Measurements from ENCODE around the gene FNDC7.
"Not testable (repeated sequence)": the region's sequence is repeated elsewhere in the genome, so short reads cannot be mapped to it uniquely, and the experiment has no call there.

FNDC7 gene

DNA sequence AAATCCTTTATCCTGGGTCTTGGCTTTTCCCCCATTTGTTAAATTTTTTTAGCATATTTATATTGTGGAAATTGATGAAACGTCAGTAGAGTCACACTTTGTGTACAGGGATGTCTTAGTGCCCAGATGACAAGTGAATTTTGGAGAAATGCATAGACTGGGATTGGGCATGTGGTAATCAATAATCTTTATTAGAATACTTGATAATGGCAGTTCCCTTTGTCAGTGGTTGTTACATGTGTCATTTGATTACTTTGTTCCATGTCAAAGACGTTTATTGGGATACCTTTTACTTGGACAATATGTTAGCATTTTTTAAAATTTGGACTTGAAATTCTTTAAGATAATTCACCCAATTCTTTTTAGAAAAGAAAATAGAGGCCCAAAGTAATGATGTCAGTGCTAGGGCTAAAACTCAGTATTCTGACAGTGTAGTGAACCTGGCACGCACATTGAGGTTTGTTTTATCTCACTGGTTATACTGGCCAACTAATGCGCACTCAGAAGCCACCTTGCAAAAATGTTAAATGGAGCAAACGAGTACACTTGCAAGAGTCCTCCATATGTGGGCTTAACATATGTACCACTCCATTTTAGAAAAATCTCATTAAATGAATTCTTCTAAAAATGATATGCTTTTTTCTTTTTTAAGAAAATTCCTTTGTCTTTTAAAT lies 11.4 kb upstream of the FNDC7 start:
- DNase-seq = no peak

DNA sequence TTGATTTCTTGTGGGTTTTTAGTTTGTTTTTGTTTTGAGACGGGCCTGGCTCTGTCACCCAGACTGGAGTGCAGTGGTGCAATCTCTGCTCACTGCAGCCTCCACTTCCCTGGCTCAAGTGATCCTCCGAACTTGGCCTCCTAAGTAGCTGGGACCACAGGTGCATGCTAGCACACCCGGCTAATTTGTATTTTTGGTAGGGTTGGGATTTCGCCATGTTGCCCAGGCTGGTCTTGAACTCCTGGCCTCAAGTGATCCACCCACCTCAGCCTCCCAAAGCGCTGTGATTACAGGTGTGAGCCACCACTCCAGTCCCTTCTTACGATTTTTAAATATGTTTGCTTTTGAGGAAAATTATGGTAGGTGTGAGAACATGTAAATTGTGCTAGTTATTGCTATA lies 10.6 kb upstream of the FNDC7 start:
- not testable (repeated sequence) for DNase-seq

DNA sequence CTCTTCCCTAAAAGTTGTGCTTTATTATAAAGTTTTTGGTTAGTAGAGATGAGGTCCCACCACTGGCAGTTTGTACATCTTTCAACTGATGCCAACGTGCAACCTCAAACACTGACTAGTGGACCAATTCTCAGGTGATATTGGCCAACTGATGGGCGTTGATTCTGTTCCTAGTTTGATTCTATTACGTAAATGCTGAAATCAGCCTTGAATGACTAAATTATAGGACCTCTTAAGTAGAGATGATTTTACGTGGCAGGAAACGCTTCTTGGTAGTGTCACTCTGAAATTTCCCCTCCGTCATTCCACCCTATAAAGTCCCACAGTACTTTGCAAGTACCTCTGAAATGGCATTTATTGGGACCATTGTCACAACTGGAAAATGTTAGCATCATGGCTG lies 8.8 kb upstream of the FNDC7 start:
- DNase-seq = no peak

DNA sequence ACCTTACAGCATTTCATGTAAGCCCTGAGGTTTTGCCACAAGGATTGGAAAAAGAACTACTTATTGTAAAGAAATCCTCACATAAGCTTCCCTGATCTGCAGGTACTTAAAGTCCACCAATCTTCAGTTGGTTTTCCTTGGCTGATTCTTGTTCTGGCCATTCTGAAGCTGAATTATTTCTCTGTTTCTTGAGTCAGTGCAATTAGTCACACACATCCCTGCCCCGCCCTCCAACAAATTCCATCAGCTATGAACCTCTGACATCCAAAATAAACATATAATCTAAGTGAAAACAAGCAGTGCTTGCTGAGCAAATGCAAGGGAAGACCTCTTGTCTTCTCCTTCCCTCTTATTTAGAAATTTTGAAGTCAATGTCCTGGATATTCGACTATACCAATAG lies 8.2 kb upstream of the FNDC7 start:
- DNase-seq = no peak

DNA sequence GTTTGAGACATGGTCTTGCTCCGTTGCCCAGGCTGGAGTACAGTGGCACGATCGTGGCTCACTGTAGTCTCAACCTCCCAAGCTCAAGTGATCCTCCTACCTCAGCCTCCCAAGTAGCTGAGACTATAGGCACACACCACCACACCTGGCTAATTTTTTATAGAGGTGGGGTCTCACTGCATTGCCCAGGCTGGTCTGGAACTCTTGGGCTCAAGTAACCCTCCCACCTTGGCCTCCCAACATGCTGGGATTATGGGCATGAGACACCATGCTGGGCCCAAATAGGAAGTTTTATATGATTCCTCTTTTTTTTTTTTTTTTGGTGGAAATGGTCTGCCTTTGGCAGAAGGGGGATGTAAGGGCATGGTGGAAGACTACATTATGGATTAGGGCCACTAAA lies 6.1 kb upstream of the FNDC7 start:
- DNase-seq = no peak

DNA sequence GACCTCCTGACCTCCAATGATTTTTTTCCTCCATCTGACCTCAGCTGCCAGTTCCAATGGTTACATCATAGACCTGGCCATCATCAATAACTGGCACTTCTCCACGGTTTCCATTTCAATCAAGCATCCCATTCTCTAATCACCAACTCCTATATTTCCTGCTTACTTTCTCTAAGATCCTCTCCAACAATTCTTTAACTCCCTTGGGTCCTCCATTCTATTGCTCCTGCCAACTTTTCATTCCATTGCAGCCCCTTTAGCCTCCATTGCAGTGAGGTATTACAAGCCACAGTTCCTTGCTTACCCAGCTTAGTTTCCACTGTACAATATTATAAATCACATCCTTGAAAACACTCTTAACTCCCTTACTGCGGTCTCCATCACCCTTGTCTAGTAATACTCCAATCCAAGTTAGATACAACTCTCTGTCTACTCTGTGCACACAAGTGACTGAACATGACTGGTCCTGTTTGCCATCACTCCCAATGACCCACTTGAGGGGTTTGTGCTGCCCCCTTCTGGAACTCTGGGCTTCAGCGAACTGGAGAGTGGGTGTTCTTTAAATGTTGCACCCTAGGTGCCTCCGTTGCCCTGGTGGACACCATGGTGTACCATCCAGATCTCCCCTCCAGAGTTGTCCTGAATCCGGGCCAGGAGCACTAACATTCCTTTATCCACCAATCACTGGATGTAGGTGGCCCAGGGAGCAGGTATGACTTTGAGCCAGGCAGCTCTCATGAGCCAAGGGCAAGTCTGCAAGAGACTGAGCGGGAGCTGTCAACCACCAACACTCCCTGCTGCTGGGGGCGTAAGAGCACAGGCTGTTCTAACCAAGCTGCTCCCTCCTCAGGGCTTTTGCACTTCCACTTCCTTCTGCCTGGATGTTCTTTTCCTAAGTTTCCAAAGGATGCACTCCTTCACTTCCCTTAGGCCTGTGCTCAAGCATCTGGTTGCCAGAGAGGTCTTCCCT lies 3.7 kb upstream of the FNDC7 start:
- no peak for DNase-seq

DNA sequence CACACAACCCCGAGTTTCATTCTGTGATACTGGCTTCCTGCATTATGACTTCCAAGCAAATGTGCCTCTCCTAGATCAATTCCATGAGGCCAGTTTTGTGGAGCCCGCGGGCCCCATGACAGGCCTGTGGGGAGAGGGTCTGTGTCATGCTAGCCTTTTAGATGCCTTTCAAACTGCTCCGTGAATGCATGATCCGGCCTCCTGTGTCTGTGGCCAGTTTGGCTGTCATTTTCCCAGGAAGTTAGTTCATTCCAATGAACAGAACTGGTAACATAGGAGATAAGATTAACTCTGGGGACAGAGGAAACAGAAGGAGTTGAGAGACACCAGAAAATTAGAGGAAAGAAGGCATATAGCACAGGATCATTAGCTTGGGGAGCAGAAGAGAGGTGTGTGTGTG lies 3.2 kb downstream of the FNDC7 start:
- DNase-seq = no peak

DNA sequence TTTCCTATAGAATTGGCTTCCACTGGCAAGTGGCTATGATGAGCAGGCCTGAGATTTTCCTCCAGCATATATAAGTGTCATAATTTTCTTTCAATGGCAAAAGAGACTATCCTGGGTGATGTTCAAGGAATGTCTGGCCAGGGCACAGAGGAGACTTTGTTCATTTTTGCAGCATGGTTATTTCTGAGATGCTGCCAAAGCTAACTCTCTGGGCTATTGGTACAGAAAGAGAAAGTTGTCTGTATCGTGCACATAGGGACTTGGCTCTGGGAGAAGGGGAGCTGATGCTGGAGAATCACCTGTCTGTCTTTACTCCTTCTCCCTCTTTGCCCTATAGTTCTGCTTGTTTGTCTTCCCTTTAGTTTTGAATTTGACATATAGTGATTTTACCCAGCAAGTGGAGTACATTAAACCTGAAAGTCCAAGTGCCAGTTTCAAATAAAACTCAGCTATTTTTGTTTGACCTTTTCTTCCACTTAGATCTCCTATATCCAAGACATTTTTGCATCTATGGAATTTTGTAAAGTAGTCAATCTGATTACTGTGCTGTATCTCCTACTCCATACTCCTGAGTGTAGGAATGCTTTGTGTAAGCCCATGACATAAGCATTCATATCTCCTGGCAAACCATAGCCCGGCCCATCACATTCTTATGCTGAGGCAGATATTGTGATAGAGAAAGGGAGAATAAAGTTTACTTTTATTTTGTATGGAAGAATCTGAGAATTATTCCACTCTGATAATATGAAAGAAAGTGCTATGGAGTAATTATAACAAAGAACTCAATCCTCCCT lies 3.9 kb downstream of the FNDC7 start:
- no peak for DNase-seq

DNA sequence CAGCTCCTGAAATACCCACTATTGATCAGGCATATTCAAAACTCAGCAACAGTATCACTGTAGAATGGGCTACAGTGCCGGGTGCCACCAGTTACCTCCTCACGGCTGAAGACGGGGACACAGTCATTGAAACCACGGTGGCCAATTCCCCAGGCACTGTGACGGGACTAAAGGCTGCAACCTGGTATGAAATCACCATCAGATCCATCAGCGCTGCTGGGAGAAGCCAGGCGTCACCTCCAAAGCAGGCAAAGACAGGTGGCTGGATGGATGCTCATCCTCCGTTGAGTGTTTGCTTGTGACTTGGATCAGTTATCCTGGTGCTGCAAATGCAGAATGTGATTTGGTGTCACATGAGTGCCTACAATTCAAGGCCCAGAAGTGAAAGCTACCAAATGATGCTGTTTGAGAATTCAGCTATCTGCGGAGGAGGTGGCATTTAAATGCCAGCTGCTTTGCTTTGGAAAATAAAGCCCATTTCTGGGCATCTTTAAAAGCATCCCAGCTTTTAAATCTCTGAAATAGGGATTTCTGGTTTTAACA lies 5.1 kb downstream of the FNDC7 start:
- DNase-seq = no peak

DNA sequence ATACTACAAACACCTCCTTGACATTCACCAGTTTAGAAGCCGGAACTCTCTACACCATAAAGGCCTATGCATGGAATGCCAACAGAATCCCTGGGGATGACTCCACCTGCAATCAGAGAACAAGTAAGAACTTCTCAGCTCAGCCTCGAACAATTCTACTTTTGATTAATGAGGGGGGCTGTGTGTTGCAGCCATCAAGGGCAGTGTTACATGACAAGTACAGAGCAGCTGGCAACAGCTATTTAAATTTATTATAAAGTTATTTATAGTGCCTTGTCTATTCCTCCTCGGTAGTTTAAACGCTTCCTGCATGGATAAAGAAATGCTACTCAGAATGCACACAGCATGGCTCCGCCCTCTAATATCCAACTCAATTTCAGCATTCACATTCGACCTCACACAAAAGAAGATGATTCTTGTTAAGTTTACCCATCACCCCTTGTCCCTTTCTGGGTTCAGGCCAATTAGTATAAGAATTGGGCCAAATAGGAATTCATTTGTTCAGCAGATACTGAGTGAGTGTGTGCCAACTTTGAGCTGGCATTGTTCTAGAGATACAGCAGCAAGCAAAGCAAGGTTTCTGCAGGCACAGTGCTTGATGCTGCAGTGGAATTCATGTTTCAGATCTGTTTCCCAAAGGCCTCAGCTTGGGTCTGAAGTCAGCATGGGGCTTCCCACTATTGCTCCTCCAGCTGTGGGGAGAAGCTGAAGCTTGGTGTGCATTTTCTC lies 6.4 kb downstream of the FNDC7 start:
- DNase-seq = no peak

DNA sequence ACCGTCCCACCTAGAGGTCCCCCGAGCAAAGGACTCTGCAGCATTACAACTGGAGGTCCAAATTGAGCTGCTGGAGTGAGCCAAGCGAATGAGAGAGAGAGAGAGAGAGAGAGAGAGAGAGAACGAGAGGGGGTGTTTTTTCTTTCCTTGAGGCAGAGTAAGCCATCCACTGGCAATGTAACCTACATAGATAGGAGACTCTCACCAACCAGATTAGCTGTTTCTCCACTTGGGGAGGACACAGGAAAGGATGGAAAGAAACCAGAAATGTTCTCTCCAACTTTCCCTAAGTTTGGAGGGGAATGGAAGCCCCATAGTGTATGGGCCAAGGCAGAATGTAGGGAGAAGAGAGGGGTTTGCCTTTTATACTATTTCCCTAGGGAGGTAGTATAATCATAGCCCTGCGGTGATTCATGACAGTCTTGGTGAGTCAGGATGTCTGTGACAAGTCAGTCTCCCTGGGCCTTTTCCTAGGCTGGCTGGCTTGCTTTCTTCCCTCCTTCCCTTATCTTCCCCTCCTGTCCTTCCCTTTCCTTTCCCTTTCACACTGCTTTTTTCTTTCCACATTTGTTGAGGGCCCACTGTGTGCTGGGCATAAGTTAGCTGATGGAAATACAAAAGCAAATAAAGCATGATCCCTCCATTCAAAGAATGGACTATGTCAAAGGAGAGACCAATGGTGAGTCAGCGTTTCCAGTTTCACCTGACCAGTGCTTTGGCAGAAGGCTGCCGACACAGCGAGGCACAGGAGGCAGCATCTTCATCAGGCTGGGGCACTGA lies 7.1 kb downstream of the FNDC7 start:
- DNase-seq = no peak

DNA sequence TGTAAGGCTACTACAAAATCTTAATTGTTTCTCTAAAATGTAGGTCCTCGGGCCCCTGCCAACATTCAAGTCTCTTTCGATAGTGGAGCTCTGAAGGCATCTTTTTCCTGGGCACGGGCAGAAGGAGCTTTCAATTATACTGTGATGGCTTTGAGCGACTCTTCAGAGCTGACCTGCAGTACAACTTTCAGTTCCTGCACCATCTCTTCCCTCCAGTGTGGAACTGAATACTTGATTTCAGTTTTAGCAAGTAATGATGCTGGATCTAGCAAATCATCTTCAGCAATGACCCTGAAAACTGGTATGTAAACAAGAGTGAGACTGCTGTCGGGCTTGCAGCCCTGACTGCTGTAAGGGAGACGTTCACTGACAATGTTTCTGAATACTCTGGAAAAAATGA lies 9.6 kb downstream of the FNDC7 start:
- DNase-seq = no peak

DNA sequence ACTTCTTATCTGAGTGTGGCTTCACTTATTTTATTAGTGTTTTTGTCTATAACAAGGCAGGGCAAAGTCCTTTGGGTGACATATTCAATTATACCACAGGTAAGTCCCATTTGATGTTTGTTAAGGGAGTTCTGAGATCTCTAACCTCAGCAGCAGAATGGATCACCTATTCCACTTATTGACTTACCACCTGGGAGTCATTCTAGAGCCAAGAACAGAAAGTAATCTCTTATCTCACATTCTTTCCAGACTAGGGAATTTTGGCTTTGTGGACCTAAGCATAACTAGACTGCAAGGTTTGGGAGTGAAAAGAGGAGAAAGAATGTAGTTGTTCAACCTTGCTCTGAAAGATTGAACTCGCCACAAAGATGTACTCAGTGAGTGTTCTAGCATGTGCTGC lies 13.2 kb downstream of the FNDC7 start:
- no peak for DNase-seq

DNA sequence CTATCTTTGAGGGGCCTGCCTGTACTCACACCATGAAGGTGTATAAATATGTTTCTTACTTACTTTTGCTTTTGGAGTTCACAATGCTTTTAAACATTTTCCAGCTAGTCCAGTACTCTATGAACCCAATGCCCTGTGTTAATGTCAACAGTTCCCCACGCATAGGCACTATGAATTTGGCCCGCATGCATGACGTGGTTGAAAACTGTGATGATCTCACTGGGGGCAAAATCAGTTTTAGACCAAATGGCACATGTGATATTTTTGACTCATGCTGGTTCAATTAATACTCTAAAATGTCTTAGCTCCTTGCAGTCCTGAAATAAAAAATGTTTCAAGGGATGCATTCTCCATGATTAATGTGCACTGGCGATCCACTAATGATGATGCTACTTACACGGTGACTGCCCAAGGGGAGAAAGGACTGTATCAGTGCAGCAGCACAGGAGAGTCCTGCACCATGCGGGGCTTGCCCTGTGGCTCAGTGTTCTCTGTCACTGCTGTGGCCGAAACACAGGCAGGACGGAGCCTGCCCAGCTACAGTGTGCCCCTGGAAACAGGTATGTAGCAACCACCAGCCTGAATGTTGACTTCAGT lies 15.7 kb downstream of the FNDC7 start:
- DNase-seq = no peak

DNA sequence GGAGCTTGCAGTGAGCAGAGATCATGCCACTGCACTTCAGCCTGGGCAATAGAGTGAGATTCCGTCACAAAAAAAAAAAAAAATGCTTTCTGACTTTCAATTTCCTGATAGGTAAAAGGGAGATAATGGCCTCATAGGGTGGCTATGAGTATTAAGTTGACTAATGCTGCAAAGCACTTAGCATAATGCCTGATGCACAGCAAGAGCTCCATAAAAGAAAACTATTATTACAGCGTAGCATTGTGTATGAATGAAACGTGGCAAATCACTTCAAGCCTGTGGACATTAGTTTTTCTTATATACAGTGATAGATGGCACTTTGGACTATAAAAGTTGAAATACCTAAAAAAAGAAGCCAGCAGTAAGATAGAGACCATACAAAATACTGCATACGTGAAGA lies 16.8 kb downstream of the FNDC7 start:
- DNase-seq = no peak

DNA sequence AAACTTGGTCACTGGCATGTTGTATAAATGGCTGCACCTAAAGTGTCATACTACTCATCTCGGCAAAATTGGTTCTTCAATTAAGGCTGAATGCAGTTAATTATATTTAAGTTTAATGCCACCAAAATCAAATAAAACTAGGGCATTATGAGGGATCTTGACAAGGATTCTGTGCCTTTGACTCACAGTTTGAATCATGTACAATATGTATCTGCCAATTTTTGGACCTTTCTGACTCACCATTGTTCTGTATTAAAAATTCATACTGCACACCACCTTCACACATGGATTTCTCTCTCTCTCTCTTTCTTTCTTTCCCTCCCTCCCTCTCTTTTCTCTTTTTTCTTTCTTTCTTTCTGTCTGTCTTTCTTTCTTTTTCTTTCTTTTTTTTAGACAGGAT lies 19.7 kb downstream of the FNDC7 start:
- no peak for DNase-seq

DNA sequence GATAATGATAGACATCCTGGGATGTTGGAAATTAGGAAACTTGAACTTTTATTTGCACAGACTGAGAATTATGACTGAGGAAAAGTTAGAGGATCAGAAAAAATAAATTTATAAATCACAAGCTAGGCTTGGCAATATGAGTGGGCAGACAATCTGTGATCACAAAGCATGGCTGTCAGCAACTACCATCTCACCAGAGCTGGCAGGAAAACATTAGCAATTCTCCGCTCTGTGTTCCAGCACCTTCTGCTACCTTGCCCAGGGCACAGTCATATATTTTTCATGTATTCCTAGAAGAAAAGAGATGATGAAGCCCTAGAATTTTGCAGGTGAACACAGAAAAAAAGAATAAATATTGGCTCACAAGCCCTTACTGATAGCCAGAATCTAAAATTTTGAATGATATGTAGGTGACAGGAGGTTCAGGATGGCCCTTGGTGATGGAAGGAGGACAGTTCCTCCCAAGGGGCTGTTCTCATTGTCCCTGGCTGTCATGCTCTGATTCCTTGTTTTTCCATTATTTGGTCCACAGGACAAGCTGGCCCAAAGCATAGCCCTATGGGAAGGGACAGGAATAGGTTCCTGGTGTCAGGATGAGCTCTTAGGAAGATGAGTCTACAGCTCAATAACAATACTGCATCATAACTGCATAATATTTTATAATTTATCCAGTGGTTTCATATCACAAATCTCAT lies 21.6 kb downstream of the FNDC7 start:
- DNase-seq = no peak

DNA sequence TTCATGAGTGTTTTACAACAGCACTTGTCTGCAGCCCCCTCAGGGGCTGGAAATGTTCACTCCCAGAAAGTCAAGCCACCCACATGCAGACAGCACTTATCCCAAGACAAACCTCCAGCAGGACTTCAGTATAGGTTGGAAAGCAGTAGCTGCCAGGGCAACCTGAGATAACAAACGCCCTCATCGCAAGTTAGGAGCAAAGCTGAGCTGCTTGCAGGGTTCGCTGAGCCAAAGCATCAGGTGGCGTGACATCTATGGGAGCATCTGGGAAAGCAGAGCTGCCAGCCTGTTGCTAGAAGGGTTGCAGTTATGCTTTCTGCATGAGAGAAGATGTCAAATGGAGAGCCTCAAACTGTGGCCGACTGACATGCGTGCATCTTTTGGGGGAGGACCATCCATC lies 29.5 kb downstream of the FNDC7 start:
- no peak for DNase-seq

DNA sequence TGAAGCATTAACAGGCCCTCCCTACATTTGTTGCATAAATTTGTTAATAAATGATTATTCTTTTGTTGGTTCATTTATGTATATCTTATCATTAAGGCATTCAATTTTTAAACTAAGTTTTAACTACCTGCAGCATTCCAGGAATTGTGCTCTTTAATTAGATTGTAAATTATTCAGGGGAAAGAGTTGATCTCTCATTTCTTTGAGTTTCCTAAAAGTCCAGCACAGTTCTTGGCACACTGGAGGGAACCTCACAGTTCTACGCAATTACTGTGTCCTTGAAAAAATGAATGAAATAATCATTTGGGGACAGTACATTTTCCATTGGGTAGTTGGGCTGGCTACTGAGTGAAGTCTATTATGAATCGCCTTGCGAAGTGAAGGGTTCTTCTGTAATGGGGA lies 33.3 kb downstream of the FNDC7 start:
- DNase-seq = no peak

DNA sequence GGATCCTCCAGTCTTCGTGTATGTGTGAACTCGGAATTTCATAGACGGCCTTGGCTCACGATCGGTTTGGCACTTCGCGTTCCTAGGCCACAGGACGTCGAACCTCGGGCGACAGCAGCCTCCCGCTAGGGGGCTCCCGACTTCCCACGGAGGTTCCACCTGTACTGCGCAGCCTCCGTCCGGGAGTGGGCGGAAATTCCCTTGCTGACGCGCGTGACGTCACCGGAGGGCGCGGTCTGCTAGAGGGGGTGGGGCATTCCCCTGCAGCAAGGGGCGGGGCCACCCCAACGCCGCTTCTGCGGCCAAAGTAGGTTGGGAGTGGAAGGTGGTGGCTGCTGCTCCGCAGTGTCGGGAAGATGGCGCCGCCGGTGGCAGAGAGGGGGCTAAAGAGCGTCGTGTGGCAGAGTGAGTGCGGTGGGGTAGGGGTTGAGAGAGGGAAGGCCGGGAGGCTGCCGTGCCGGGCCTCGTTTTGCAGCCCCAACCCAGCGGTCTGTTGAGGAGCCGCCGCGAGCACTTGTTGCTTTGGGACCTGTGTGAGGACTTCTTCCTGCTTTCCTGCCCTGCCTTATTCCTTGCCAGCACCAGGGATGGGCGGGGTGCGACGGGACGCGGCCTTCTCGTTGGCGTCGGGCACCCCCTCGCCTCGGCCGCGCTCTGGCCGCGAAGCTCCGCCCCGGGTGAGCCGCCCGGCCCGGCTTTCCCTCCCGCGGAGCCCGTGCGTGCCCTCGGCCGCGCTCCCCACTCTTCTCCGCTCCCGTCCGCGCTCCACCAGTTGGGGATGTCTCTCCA lies 33.9 kb downstream of the FNDC7 start, which contains the start of gene STXBP3:
STXBP3 (plus strand) TSS at position 293 of the 789 bp plus-strand sequence; CDS start at position 357, 64 bp downstream.
- peak; percentile 97 for DNase-seq

All from NCI-H1105 (cell line).